Islet precursor cell (in vitro differentiated cells): Measurements from ENCODE around the gene DRD4.
"Not testable (repeated sequence)": the region's sequence is repeated elsewhere in the genome, so short reads cannot be mapped to it uniquely, and the experiment has no call there.

Experiments used
- DNase-seq: peaks from one replicate; pipeline ENCODE4 v3.0.0-alpha.2; 2018

DRD4 gene

GRCh38 chr11:686451-687243, 49.6 kb downstream of the DRD4 start:
- no peak for DNase-seq

GRCh38 chr11:687751-688150, 50.7 kb downstream of the DRD4 start:
- no peak for DNase-seq

- DNase-seq, result no peak
Measured at GRCh38 chr11:688681-689080, 51.6 kb downstream of the DRD4 start.

GRCh38 chr11:689625-690024, 52.6 kb downstream of the DRD4 start:
- no peak for DNase-seq

GRCh38 chr11:690244-690643, 53.2 kb downstream of the DRD4 start:
- not testable (repeated sequence) for DNase-seq
